CD14-positive monocyte (primary cell): ENCODE results near the gene WLS. TPM values are rescaled to one million over a fixed set of nuclear protein-coding genes. Genes with fewer than 3 reads are reported as not detected.
"Not testable (repeated sequence)": the region's sequence is repeated elsewhere in the genome, so short reads cannot be mapped to it uniquely, and the experiment has no call there.

Experiments used
- DNase-seq, 3 donors: peaks; one replicate each; pipeline ENCODE4 v3.0.0-alpha.2; 2011 to 2022
- H2AFZ ChIP-seq: 2 replicates; pipeline ENCODE4 v1.6.0; 2012; ENCODE audit warnings: mild to moderate bottlenecking, low read depth, low read length, inconsistent platforms; ENCODE audit not compliant: insufficient read depth, poor library complexity, severe bottlenecking
- H3K27ac ChIP-seq, 2 donors: 1 replicate in 1 of 2; 2 replicates in 1 of 2; pipeline ENCODE4 v1.5.1; 2012 to 2013; ENCODE audit warnings: low read length in 2 of 2, control low read depth in 1 of 2, inconsistent platforms in 1 of 2, low read depth in 1 of 2, mild to moderate bottlenecking in 1 of 2
- H3K27me3 ChIP-seq, 2 donors: one replicate each; pipeline versions ENCODE4 v1.6.0 to v1.6.1; 2011 to 2013; ENCODE audit warnings: low read length in 2 of 2; ENCODE audit not compliant: control insufficient read depth in 2 of 2, insufficient read depth in 2 of 2
- H3K36me3 ChIP-seq, 2 donors: replicated peaks in 1 of 2; 1 replicate in 1 of 2; 2 replicates in 1 of 2; pipeline versions ENCODE4 v1.5.1 to v1.6.1; 2012 to 2013; ENCODE audit warnings: low read length in 2 of 2, control low read depth in 1 of 2, inconsistent platforms in 1 of 2, mild to moderate bottlenecking in 1 of 2; ENCODE audit not compliant: insufficient read depth in 2 of 2, control insufficient read depth in 1 of 2
- H3K4me1 ChIP-seq, 2 donors: 1 replicate in 1 of 2; 2 replicates in 1 of 2; pipeline versions ENCODE4 v1.5.1 to v1.6.1; 2012 to 2013; ENCODE audit warnings: low read length in 2 of 2, control low read depth in 1 of 2, inconsistent platforms in 1 of 2, mild to moderate bottlenecking in 1 of 2, moderate library complexity in 1 of 2; ENCODE audit not compliant: insufficient read depth in 2 of 2, control insufficient read depth in 1 of 2
- H3K4me2 ChIP-seq: replicated peaks from 2 replicates; pipeline ENCODE3; 2012; ENCODE audit warnings: low read length, moderate library complexity, mild to moderate bottlenecking; ENCODE audit not compliant: poor library complexity, severe bottlenecking; ENCODE audit errors: extremely low read depth
- H3K4me3 ChIP-seq, 3 experiments: fragments of 200-600 bp in 1 of 3; sonication (generic) in 1 of 3; replicated peaks in 1 of 3; 1 replicate in 2 of 3; 2 replicates in 1 of 3; pipeline ENCODE4 v1.5.1; 2011 to 2013; ENCODE audit warnings: low read length in 3 of 3, mild to moderate bottlenecking in 3 of 3, control low read depth in 2 of 3, low read depth in 2 of 3, inconsistent platforms in 1 of 3, moderate library complexity in 1 of 3
- H3K79me2 ChIP-seq: 2 replicates; pipeline ENCODE4 v1.6.0; 2012; ENCODE audit warnings: mild to moderate bottlenecking, control low read depth, inconsistent platforms, low read length, moderate library complexity; ENCODE audit not compliant: insufficient read depth
- H3K9ac ChIP-seq: 2 replicates; pipeline ENCODE4 v1.6.0; 2017; ENCODE audit warnings: low read length, mild to moderate bottlenecking; ENCODE audit not compliant: insufficient read depth, poor library complexity, severe bottlenecking
- H3K9me3 ChIP-seq, 2 donors: replicated peaks in 1 of 2; 1 replicate in 1 of 2; 2 replicates in 1 of 2; pipeline versions ENCODE4 v1.5.1 to v1.6.1; 2012 to 2013; ENCODE audit warnings: low read length in 2 of 2, control low read depth in 1 of 2; ENCODE audit not compliant: control insufficient read depth in 1 of 2, insufficient read depth in 1 of 2
- H4K20me1 ChIP-seq: 2 replicates; pipeline ENCODE4 v1.6.0; 2012; ENCODE audit warnings: mild to moderate bottlenecking, low read length, control low read depth, moderate library complexity; ENCODE audit not compliant: insufficient read depth
- H3K27ac Mint-ChIP-seq, 7 donors: one replicate each; pipeline ENCODE4 v1.8.0; 2020; ENCODE audit warnings: mild to moderate bottlenecking in 7 of 7, mixed read lengths in 7 of 7, moderate library complexity in 6 of 7, inconsistent platforms in 2 of 7
- H3K27me3 Mint-ChIP-seq, 3 donors: one replicate each; pipeline ENCODE4 v1.8.0; 2021 to 2022; ENCODE audit warnings: low read depth in 3 of 3, mild to moderate bottlenecking in 3 of 3, mixed read lengths in 3 of 3, moderate library complexity in 3 of 3, inconsistent platforms in 1 of 3
- H3K36me3 Mint-ChIP-seq, 2 donors: one replicate each; pipeline ENCODE4 v1.8.0; 2020; ENCODE audit warnings: mixed read lengths in 2 of 2, inconsistent platforms in 1 of 2, mild to moderate bottlenecking in 1 of 2
- H3K4me1 Mint-ChIP-seq: one replicate; pipeline ENCODE4 v1.8.0; 2020; ENCODE audit warnings: mild to moderate bottlenecking, mixed read lengths
- H3K4me3 Mint-ChIP-seq, 2 donors: one replicate each; pipeline ENCODE4 v1.8.0; 2020; ENCODE audit warnings: mild to moderate bottlenecking in 2 of 2, mixed read lengths in 2 of 2, moderate library complexity in 1 of 2
- H3K9me3 Mint-ChIP-seq, 7 donors: one replicate each; pipeline ENCODE4 v1.8.0; 2020 to 2022; ENCODE audit warnings: mixed read lengths in 7 of 7, mild to moderate bottlenecking in 6 of 7, moderate library complexity in 6 of 7, inconsistent platforms in 2 of 7
- WGBS: methylation state at CpG from one replicate; pipeline ENCODE4 v1.1.5; 2013; ENCODE audit warnings: missing lambda C conversion rate; ENCODE audit not compliant: insufficient coverage; 5-methylcytosine and 5-hydroxymethylcytosine counted together
- intact Hi-C, 2 donors: fragments of 100-400 bp; cut with micrococcal nuclease; formaldehyde crosslinking; loops; one replicate each; pipeline versions ENCODE4 v1.15.0 to v1.15.1; 2023
- polyA plus RNA-seq, 3 donors: library from polyadenylated mRNA; depleted of rRNA in 1 of 3; unstranded in 2 of 3; stranded (reverse) in 1 of 3; fragments of 300-500 nt in 2 of 3; fragments of >200 nt in 1 of 3; fragmentation: Illumina TruSeq in 2 of 3; gene quantifications; 1 replicate in 2 of 3; 2 replicates in 1 of 3; pipeline ENCODE4 v1.2.3, GENCODE V29; 2012 to 2021
- TF ChIP-seq, protein P1 (sequence below): fragments of 200-600 bp; IDR thresholded peaks from one replicate; pipeline ENCODE4 v1.8.0; 2022; ENCODE audit warnings: antibody characterized with exemption, mild to moderate bottlenecking

Gene WLS
- polyA plus RNA-seq, 3 donors: 29.8 to 46.3 (median 34.6) TPM

DNA sequence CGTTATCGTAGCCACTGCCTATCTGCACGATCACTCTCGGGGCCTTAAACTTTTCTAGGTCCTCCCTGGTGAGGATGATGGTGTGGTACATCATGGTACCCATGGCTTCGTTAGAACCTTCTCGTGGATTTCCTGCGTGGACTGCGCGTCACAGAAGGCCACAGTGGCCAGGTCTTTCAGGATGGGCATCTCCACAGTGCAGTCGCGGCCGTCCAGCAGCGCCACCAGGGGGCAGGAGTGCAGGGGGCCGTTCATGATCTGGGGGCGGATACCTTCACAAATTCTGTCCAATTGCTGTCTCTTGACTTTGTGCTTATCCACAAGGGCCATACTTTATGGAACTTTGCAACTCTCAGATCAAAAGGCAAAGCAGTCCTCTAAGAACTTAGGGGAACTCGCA, 69.6 kb downstream of the WLS start:
- H3K27me3 ChIP-seq: no peaks in the 10 kb centered on the region
- WGBS: 94% methylated on average over 15 of the region's 16 CpGs
- intact Hi-C loops: no loop called here
- H3K4me3 ChIP-seq: no peak overlapping the region
- Mint-ChIP-seq H3K36me3 (peaks cover 31 to 38% of the 10 kb centered on the region in 2 donors), H3K27me3 (peaks cover 0 to 3% (median 3%) of the 10 kb centered on the region in 3 donors), H3K4me3 (no peak overlapping the region), H3K27ac (no peak overlapping the region), H3K9me3 (peaks cover 0 to 9% (median 2%) of the 10 kb centered on the region in 7 donors), H3K4me1 (no peaks in the 10 kb centered on the region)
- no peak overlapping the region for H3K4me2 ChIP-seq
- no peak overlapping the region for H2AFZ ChIP-seq
- H3K27ac ChIP-seq: no peak overlapping the region
- H4K20me1 ChIP-seq: peaks cover 3% of the 10 kb centered on the region
- H3K9me3 ChIP-seq: no peaks in the 10 kb centered on the region
- H3K79me2 ChIP-seq: no peaks in the 10 kb centered on the region
- TF ChIP-seq, protein P1, sequence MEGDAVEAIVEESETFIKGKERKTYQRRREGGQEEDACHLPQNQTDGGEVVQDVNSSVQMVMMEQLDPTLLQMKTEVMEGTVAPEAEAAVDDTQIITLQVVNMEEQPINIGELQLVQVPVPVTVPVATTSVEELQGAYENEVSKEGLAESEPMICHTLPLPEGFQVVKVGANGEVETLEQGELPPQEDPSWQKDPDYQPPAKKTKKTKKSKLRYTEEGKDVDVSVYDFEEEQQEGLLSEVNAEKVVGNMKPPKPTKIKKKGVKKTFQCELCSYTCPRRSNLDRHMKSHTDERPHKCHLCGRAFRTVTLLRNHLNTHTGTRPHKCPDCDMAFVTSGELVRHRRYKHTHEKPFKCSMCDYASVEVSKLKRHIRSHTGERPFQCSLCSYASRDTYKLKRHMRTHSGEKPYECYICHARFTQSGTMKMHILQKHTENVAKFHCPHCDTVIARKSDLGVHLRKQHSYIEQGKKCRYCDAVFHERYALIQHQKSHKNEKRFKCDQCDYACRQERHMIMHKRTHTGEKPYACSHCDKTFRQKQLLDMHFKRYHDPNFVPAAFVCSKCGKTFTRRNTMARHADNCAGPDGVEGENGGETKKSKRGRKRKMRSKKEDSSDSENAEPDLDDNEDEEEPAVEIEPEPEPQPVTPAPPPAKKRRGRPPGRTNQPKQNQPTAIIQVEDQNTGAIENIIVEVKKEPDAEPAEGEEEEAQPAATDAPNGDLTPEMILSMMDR: peak; percentile 26
- peaks cover 23 to 24% of the 10 kb centered on the region in 2 donors for H3K36me3 ChIP-seq
- no peak for DNase-seq
- H3K4me1 ChIP-seq: no peaks in the 10 kb centered on the region
- no peak overlapping the region for H3K9ac ChIP-seq

DNA sequence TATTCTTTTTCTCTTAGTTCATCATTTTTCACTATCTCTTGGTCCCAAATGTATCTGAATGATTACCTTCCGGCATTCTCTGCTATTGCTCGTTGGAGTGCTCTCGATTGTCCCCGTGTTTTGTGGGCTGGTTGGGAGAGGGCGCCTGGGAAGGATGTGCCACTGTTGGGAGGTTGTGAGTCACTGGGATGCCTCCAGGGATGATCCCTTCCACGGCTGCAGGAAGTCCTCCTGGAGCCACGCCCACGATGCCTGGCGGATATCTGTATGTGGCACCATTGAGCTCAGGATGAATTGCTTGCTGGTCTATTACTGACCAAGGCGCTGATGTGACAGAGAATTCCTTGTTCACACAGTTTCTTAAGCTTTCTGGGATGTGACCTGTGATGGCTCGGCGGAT, 70.7 kb downstream of the WLS start:
- H3K4me3 Mint-ChIP-seq, H2AFZ ChIP-seq, intact Hi-C loops, H4K20me1 ChIP-seq, H3K4me1 ChIP-seq, H3K9me3 ChIP-seq, DNase-seq, H3K9ac ChIP-seq, H3K27me3 ChIP-seq, H3K4me2 ChIP-seq, H3K79me2 ChIP-seq, H3K27me3 Mint-ChIP-seq, H3K9me3 Mint-ChIP-seq, H3K4me3 ChIP-seq, H3K4me1 Mint-ChIP-seq, H3K27ac ChIP-seq: not testable (repeated sequence)
- 98% methylated on average over 9 of the region's 12 CpGs for WGBS
- Mint-ChIP-seq H3K27ac (peak overlapping the region in 2 of 7 donors; percentile 7 to 75), H3K36me3 (peaks cover 42 to 49% of the 10 kb centered on the region in 2 donors)
- peaks cover 30 to 32% of the 10 kb centered on the region in 2 donors for H3K36me3 ChIP-seq

DNA sequence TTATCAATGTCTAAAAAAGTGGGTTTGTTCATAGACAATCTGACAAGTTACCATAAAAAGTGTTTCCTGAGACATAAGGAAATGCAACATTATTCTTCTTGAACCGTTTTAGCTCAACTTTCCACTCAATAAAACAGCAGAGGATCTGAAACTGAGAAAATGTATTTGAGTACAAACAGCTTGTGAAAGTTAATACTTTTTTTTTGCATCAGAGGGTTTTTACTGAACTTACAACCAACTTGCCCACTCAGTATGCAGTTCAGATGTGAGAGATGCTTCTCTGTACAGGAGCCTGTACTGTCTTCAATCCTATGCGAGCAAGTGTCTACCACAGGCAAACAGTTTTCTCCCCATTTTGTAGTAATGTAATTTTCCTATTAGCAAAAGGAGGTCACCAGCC, 71.4 kb downstream of the WLS start:
- intact Hi-C loops, H3K27me3 ChIP-seq, H3K4me1 ChIP-seq, H3K27ac Mint-ChIP-seq, H3K9me3 Mint-ChIP-seq, H3K4me3 Mint-ChIP-seq, H3K9me3 ChIP-seq, DNase-seq, H3K27ac ChIP-seq, H3K4me2 ChIP-seq, H3K4me1 Mint-ChIP-seq, H4K20me1 ChIP-seq, H3K9ac ChIP-seq, H2AFZ ChIP-seq, H3K27me3 Mint-ChIP-seq, H3K4me3 ChIP-seq, H3K79me2 ChIP-seq: not testable (repeated sequence)
- H3K36me3 Mint-ChIP-seq: peaks cover 49 to 53% of the 10 kb centered on the region in 2 donors
- peaks cover 33 to 37% of the 10 kb centered on the region in 2 donors for H3K36me3 ChIP-seq
- WGBS: no CpG with 5 or more reads among the region's 2 CpGs
